ENCODE results near the gene TGOLN2.
A peak's percentile ranks its signal among the peaks of the same experiment; 100 is the strongest.
"Not testable (repeated sequence)": the region's sequence is repeated elsewhere in the genome, so short reads cannot be mapped to it uniquely, and the experiment has no call there.

TGOLN2 gene

GRCh38 chr2:85353876-85354285 lies 26.1 kb upstream of the TGOLN2 start:
- DNase-seq (ENCODE audit: extremely low read depth, low read depth), result no peak
- H3K4me3 ChIP-seq (replicated peaks; ENCODE audit: low read depth, low read length), result peak overlapping the region; percentile 91
- no peak for TF ChIP-seq CTCF (IDR thresholded peaks at IDR 0.05; ENCODE audit: low read depth, low read length, missing control alignments)

DNA sequence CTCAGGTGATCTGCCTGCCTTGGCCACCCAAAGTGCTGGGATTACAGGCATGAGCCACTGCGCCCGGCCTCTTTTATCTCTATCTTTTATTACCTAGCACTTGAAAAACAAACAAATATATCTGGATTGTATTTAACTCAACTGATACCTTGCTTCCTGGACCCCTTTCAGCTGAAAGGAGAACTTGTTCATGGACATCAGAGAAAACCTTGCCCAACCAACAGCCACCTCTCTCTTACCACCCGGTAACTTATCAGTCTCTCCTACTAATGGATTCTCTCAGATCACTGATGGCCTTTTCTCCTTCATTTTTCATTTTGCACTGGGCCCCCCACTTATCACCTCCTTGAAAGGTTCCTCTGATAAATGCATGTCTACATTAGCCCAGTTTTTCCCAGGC lies 19.8 kb upstream of the TGOLN2 start:
- no peak for TF ChIP-seq CTCF (IDR thresholded peaks at IDR 0.05; ENCODE audit: low read depth, low read length, missing control alignments)

DNA sequence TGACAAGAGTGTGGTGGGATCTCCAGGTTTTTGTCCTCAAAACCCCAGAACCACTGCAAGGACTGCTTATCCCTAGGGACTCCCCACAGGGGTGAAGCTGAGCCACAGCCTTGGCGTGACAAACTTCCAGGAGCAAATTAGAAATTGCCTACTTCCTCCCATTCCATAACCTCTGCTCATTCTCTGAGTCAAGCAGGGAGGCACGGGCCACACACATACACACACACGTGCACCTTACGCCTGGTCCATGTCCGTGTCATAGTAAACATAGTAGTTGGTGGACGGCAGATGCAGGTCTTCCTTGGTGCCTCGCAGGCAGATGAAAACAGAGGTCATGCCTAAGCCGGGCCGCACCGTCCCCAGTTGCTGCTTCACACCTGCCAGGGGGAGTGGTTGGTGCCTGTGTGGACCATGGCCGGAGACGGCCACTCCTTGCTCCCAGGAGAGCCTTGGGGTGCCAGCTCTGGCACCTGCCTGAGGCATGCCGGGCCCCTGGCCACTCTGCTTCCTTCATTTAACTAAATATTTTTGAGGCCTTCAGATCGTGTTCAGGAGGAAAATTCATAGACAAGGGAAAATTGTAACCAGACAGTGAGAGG lies 16.7 kb upstream of the TGOLN2 start:
- DNase-seq (ENCODE audit: extremely low read depth, low read depth), result no peak
- no peak overlapping the region for H3K4me3 ChIP-seq (replicated peaks; ENCODE audit: low read depth, low read length)
- TF ChIP-seq CTCF (IDR thresholded peaks at IDR 0.05; ENCODE audit: low read depth, low read length, missing control alignments), result no peak

More for the DNA sequence above, 19.8 kb upstream of the TGOLN2 start:
- no peak overlapping the region for H3K4me3 ChIP-seq (replicated peaks; ENCODE audit: low read depth, low read length)
- DNase-seq (ENCODE audit: extremely low read depth, low read depth), result no peak

DNA sequence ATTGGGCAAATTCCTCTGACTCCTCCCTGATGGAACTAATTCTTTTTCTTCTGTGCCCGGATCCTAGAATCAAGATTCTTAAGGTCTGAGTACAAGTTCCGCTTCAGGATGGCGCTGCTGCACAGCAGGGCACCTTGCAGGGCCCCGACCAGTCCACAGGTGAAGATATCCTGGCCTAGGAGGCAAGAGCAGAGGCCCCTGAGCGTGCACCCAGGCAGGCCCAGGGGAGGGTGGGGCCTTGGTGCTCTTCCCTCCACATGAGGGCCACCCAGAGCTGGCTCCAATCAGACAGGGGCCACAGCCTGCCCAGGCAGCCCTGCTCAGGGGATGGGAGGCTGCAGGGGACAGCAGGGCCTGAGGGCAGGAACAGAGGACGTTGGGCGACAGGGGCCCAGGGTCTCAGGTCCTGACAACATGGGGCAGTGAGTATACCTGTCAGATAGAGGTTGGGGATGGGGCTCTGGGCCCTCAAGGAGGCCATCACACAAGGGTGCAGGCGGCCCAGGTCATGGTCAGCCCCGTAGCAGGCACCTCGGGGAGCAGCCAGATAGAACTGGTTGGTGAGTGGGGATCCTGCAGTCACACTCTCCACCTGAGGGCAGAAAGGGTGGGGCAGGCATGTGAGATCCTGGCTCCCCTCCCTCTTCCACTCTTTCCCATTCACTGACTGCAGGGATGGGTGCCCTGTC lies 15.6 kb upstream of the TGOLN2 start:
- H3K4me3 ChIP-seq (replicated peaks; ENCODE audit: low read depth, low read length); DNase-seq (ENCODE audit: extremely low read depth, low read depth): not testable (repeated sequence)

GRCh38 chr2:85342156-85342555 lies 14.4 kb upstream of the TGOLN2 start:
- no peak overlapping the region for H3K4me3 ChIP-seq (replicated peaks; ENCODE audit: low read depth, low read length)
- DNase-seq (ENCODE audit: extremely low read depth, low read depth), result no peak
- TF ChIP-seq CTCF (IDR thresholded peaks at IDR 0.05; ENCODE audit: low read depth, low read length, missing control alignments), result no peak

GRCh38 chr2:85341269-85342029 lies 13.7 kb upstream of the TGOLN2 start:
- no peak for TF ChIP-seq CTCF (IDR thresholded peaks at IDR 0.05; ENCODE audit: low read depth, low read length, missing control alignments)
- DNase-seq (ENCODE audit: extremely low read depth, low read depth), result no peak

More at GRCh38 chr2:85341269-85342029, 13.7 kb upstream of the TGOLN2 start:
- no peak overlapping the region for H3K4me3 ChIP-seq (replicated peaks; ENCODE audit: low read depth, low read length)
